Left ventricle myocardium inferior (tissue), 1 donor: ENCODE measurements around the gene MYO18B. TPM values are rescaled to one million over a fixed set of nuclear protein-coding genes. Genes with fewer than 3 reads are reported as not detected.

Source experiments
- DNase-seq: peaks from one replicate; pipeline ENCODE4 v3.0.0-alpha.2; 2020
- H3K27ac ChIP-seq: fragments of 200-600 bp; replicated peaks from 2 replicates; pipeline ENCODE4 v1.8.0; 2021
- H3K27me3 ChIP-seq: fragments of 200-600 bp; 2 replicates; pipeline ENCODE4 v1.8.0; 2021; ENCODE audit warnings: low read depth
- H3K36me3 ChIP-seq: fragments of 200-600 bp; 2 replicates; pipeline ENCODE4 v1.8.0; 2021
- H3K4me1 ChIP-seq: fragments of 200-600 bp; 2 replicates; pipeline ENCODE4 v1.8.0; 2021
- H3K4me3 ChIP-seq: fragments of 200-600 bp; 2 replicates; pipeline ENCODE4 v1.8.0; 2021; ENCODE audit warnings: mild to moderate bottlenecking, moderate library complexity
- H3K9me3 ChIP-seq: fragments of 200-600 bp; replicated peaks from 2 replicates; pipeline ENCODE4 v1.8.0; 2021
- CTCF ChIP-seq: fragments of 200-600 bp; IDR thresholded peaks from 2 replicates; pipeline ENCODE4 v1.8.0; 2021; ENCODE audit warnings: antibody characterized with exemption, mild to moderate bottlenecking, borderline replicate concordance
- intact Hi-C: fragments of 100-400 bp; cut with micrococcal nuclease; formaldehyde crosslinking; loops from one replicate; pipeline ENCODE4 v1.11.0; 2022
- total RNA-seq: library from RNA; stranded (reverse); fragmentation: NEBNext Ultra II Directional; extraction: Animal tissue kit (Norgen Biotek cat#: 25700); gene quantifications from one replicate; pipeline ENCODE4 v1.2.1, GENCODE V29; 2021
- donor health status: DM: no; HTN: yes; CAD: no; lungs with severe emphysema.

Gene MYO18B
- total RNA-seq, 1 donor from 2014 or later: 163 TPM

DNA sequence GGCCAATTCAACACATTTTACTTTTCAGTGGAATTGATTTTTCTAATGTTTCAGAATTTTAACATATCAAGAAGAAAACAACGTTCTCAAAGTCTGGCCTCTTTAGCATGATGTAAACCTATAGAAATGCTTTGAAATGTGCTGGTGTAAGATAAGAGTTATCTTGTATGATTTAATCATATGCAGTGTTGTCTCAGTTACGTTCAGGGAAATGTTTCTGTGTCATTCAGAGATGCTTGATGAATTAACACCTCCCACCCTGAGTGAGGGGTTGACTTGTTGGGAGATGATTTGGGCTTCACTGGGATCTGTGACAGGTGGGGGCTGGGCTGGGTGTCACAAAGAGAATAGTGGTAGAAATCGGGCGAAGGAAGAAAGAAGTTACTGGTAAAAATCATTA lies 15.7 kb upstream of the MYO18B start:
- H3K4me3 ChIP-seq: no peak overlapping the region
- H3K27ac ChIP-seq: no peak overlapping the region
- no peak for DNase-seq
- H3K4me1 ChIP-seq: no peaks in the 10 kb centered on the region
- no peaks in the 10 kb centered on the region for H3K9me3 ChIP-seq
- H3K27me3 ChIP-seq: no peaks in the 10 kb centered on the region
- TF ChIP-seq CTCF: no peak
- no peaks in the 10 kb centered on the region for H3K36me3 ChIP-seq
- intact Hi-C loops: no loop called here

GRCh38 chr22:25728071-25728470 lies 13.9 kb upstream of the MYO18B start:
- no peaks in the 10 kb centered on the region for H3K4me1 ChIP-seq
- no peaks in the 10 kb centered on the region for H3K36me3 ChIP-seq
- intact Hi-C loops: no loop called here
- H3K4me3 ChIP-seq: no peak overlapping the region
- peaks cover 6% of the 10 kb centered on the region for H3K27me3 ChIP-seq
- no peak for DNase-seq
- H3K9me3 ChIP-seq: no peaks in the 10 kb centered on the region
- no peak for TF ChIP-seq CTCF
- H3K27ac ChIP-seq: no peak overlapping the region

DNA sequence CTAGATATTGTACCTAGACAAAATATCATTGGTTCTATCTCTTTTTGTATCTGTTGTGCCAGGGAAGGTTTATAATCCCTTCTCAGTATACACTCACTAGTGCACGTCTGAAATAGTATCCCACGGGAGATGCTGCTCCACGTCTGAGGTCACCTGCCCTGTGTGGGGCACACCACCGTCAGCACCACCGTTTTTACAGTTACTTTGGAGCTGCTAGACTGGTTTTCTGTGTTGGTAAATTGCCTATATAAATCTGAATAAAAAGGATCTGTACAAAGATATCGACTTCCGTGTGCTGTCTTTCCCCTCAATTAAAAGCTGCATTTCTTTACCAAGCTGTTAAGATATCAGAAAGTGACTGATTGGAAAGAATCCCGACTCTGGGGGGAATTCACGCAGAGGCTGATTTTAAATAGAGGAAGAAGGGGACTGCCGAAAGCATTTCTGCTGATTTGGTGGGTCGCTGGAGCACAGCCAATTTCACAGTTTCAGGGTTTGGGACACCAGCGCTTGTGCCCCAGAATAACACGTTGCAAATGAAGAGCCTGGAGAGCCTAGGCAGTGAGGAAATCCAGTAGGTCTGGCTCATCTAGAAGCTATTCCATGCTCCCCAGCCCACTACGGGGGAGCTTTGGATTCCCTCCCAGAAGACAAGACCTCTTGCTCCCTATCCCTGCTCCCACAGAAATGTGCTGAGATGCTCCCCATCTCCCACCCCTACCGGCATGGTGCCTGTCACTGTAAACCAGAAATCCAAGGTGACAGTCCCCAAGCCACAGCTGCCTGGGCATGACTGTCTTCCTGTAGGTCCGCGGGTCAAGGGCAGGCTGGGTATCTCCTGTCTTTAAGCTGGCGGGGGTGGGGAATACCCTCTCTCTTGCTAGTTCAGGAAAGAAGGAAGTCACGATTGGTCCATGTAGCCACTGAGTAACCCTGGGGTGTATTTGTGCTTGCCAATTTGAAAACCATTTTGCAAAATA lies 12.7 kb upstream of the MYO18B start:
- no peaks in the 10 kb centered on the region for H3K36me3 ChIP-seq
- H3K9me3 ChIP-seq: no peaks in the 10 kb centered on the region
- H3K4me3 ChIP-seq: no peak overlapping the region
- H3K27ac ChIP-seq: no peak overlapping the region
- no peak for TF ChIP-seq CTCF
- intact Hi-C loops: no loop called here
- DNase-seq: no peak
- no peaks in the 10 kb centered on the region for H3K4me1 ChIP-seq
- peaks cover 6% of the 10 kb centered on the region for H3K27me3 ChIP-seq

DNA sequence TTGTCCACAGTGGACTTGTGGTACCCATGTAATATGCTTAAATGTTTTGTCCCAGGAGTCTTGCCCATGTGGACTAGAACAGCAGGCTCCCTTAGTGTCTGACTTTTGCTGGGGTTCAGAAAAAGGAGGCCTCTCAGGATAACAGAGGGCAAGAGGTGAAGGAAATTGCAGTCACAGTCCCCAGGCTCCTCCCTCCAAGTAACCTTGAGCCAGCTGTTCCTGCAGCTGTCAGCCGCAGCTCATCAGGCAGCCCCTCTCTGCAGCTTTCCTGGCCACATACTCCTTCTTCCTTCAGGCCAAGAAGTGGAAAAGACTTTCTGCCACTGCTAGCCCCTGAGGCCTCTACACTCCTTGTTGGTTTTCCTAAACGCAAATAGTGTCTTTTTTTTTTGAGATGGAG lies 6.3 kb upstream of the MYO18B start:
- no peaks in the 10 kb centered on the region for H3K36me3 ChIP-seq
- no peak overlapping the region for H3K4me3 ChIP-seq
- no peak for DNase-seq
- TF ChIP-seq CTCF: no peak
- peaks cover 6% of the 10 kb centered on the region for H3K27me3 ChIP-seq
- intact Hi-C loops: no loop called here
- H3K9me3 ChIP-seq: no peaks in the 10 kb centered on the region
- no peak overlapping the region for H3K27ac ChIP-seq
- H3K4me1 ChIP-seq: no peaks in the 10 kb centered on the region

- H3K4me3 ChIP-seq: no peak overlapping the region
- H3K4me1 ChIP-seq: peaks cover 3% of the 10 kb centered on the region
- H3K9me3 ChIP-seq: no peaks in the 10 kb centered on the region
- H3K27ac ChIP-seq: no peak overlapping the region
- DNase-seq: no peak
- intact Hi-C loops: no loop called here
- H3K36me3 ChIP-seq: no peaks in the 10 kb centered on the region
- TF ChIP-seq CTCF: no peak
- peaks cover 6% of the 10 kb centered on the region for H3K27me3 ChIP-seq
These were observed 5.5 kb upstream of the MYO18B start for GRCh38 chr22:25736378-25737011.
